Stomach smooth muscle (tissue), 2 donors: ENCODE measurements around the gene PPP2R2C.

Source experiments
- H3K27ac ChIP-seq: one replicate; pipeline ENCODE4 v1.7.0; 2013; ENCODE audit warnings: mild to moderate bottlenecking, low read length, inconsistent platforms
- H3K27me3 ChIP-seq, 2 donors: one replicate each; pipeline ENCODE4 v1.7.0; 2013; ENCODE audit warnings: low read length in 2 of 2; ENCODE audit not compliant: insufficient read depth in 2 of 2, control insufficient read depth in 1 of 2
- H3K36me3 ChIP-seq, 2 donors: one replicate each; pipeline ENCODE4 v1.7.0; 2013; ENCODE audit warnings: low read length in 2 of 2; ENCODE audit not compliant: control insufficient read depth in 2 of 2, insufficient read depth in 2 of 2
- H3K4me1 ChIP-seq: one replicate; pipeline ENCODE4 v1.7.0; 2013; ENCODE audit warnings: low read length; ENCODE audit not compliant: control insufficient read depth, insufficient read depth
- H3K4me3 ChIP-seq, 2 donors: one replicate each; pipeline ENCODE4 v1.7.0; 2013; ENCODE audit warnings: low read length in 2 of 2
- H3K9ac ChIP-seq, 2 donors: one replicate each; pipeline ENCODE4 v1.7.0; 2013; ENCODE audit warnings: low read length in 2 of 2, mild to moderate bottlenecking in 1 of 2
- H3K9me3 ChIP-seq, 2 donors: one replicate each; pipeline ENCODE4 v1.7.0; 2013; ENCODE audit warnings: low read length in 2 of 2; ENCODE audit not compliant: control insufficient read depth in 2 of 2
- donor health status: healthy.
- donor health status: Pancreatic carcinoma.

Gene PPP2R2C

DNA sequence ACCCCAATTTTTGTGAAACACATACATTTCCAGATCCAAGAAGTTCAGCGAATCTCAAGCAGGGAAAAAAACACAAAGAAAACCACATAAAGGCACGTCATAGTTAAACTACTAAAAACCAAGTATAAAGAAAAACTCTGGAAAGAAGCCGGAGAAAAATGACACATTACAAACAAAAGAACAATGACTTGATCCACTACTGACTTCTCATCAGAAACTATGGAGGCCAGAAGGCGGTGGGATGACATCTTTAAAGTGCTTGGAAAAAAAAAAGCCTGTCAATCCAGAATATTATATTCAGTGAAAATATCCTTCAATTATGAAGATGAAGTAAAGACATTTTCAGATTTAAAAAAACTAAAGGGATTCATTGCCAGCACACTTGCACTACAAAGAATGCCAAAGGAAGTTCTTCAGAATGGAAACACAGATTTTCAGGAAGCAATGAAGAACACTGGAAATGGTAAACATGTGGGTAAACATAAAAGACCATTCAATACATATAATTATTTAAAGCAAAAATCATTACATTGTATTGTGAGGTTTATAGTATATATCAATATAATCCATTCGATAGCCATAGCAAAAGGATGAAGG lies 32.6 kb upstream of the PPP2R2C start:
- Histone ChIP-seq H3K27ac (no peak overlapping the region), H3K27me3 (no peaks in the 10 kb centered on the region), H3K36me3 (no peaks in the 10 kb centered on the region), H3K4me3 (no peak overlapping the region), H3K4me1 (no peaks in the 10 kb centered on the region), H3K9ac (no peak overlapping the region), H3K9me3 (peaks cover 8 to 9% of the 10 kb centered on the region in 2 donors)

DNA sequence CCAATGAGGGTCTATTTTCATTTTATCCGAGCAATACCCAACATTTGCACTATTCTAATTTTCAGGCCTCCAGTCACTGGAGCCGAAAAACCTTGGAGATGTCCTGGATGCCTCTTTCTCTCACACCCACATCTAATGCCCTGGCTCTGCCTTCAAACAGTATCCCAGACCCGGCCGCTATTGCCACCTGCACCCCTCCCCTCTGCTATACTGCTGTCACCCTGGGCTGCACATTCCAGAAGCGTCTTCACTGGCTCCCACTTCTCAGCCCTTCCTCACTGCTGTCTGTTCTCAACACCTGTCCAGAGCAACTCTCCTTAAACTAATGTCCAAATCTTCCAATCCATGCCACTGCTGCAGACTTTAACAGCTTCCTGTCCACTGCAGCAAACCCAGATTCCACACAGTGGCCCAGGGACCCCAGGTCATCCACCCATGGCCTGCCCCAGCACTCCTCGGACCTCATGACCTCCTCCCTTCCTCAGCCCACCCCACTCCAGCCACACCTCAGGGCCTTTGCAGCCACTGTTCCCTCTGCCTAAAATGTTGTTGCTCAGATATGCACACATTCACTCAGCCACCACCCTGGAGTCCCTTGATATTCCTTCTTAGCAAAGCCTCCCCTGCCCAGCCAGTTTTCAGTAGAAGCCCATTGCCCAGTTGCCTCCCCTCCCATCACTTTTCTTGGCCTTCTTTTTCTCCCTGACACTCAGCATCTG lies 30.5 kb upstream of the PPP2R2C start:
- H3K4me1 ChIP-seq = no peaks in the 10 kb centered on the region
- no peak overlapping the region for H3K27ac ChIP-seq
- H3K4me3 ChIP-seq = no peak overlapping the region
- no peak overlapping the region for H3K9ac ChIP-seq
- H3K27me3 ChIP-seq = no peaks in the 10 kb centered on the region
- peaks cover 8 to 9% of the 10 kb centered on the region in 2 donors for H3K9me3 ChIP-seq
- no peaks in the 10 kb centered on the region for H3K36me3 ChIP-seq

DNA sequence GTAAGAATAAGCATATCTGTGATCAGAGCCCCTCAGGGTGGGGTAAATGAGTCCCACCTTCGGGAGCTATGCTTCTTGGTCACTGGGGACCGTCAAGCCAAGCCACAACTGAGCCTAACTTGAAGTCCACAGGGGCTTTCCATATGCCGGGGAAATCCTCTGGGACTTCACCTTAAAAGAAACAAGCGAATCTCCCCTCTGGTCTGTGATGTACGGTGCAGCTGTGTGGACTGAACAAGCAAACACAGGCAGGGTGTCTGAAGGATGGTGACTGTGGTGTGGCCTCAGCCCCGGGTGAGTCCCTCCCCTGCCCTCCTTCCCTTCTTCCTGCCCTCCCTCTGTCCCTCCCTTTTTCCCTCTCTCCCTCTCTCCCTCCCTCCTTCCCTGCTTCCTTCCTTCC lies 29.7 kb upstream of the PPP2R2C start:
- H3K27me3 ChIP-seq = no peaks in the 10 kb centered on the region
- H3K27ac ChIP-seq = no peak overlapping the region
- H3K4me1 ChIP-seq = no peaks in the 10 kb centered on the region
- no peaks in the 10 kb centered on the region for H3K36me3 ChIP-seq
- H3K9me3 ChIP-seq = peaks cover 8 to 9% of the 10 kb centered on the region in 2 donors
- no peak overlapping the region for H3K4me3 ChIP-seq
- no peak overlapping the region for H3K9ac ChIP-seq

DNA sequence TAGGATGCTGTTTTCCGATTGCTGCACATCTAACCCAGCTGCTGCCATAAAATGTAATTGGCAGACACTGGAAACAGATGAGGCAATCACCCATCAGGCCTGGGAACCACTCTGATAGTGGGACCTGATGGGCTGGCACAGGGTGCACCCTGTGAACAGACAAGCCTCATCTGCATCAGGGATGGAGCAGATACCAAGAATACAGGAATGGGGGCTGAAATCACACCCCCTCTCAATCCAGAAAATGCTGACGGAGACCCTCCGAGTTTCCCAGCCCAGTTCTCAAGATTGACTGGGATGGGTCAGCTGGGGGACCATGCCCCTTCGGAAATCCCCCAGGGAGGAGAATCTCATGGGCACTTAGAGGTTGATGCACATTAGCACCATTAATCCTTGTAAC lies 28.8 kb upstream of the PPP2R2C start:
- no peak overlapping the region for H3K9ac ChIP-seq
- no peaks in the 10 kb centered on the region for H3K36me3 ChIP-seq
- no peaks in the 10 kb centered on the region for H3K27me3 ChIP-seq
- H3K27ac ChIP-seq = no peak overlapping the region
- no peaks in the 10 kb centered on the region for H3K4me1 ChIP-seq
- H3K9me3 ChIP-seq = peaks cover 4 to 8% of the 10 kb centered on the region in 2 donors
- no peak overlapping the region for H3K4me3 ChIP-seq

DNA sequence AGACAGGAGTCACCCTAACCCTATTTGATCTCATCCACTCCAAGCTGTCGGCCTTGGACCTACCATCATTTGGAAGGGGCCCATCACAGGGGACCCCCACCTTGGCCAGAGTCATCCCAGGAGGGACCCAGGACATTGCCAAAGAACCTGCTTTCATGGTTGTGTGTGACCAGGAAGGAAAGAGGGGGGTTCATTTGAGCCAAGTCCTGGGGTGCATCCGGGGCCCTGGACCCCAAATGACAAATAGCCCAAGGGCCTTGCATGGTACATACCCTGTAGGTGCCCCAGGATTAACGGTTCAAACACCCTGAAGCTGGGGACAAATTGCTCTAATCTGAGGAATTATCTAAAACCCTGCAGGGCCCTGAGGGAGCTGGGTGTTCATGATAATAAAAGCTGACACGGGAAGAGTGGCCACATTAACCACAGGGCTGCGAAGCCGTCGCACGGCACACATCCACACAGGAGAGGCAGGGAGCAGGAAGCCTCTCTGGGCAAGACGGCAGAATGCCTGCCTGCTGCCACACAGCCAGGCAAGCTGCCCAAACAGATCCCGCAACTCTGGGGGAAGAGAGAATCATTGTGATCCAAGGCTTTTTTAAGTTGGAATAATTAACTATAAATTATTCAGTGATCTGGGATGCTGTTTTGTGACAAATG lies 28.2 kb upstream of the PPP2R2C start:
- no peaks in the 10 kb centered on the region for H3K27me3 ChIP-seq
- H3K9ac ChIP-seq = no peak overlapping the region
- H3K27ac ChIP-seq = no peak overlapping the region
- H3K9me3 ChIP-seq = peaks cover 4 to 8% of the 10 kb centered on the region in 2 donors
- no peaks in the 10 kb centered on the region for H3K4me1 ChIP-seq
- no peaks in the 10 kb centered on the region for H3K36me3 ChIP-seq
- H3K4me3 ChIP-seq = no peak overlapping the region

DNA sequence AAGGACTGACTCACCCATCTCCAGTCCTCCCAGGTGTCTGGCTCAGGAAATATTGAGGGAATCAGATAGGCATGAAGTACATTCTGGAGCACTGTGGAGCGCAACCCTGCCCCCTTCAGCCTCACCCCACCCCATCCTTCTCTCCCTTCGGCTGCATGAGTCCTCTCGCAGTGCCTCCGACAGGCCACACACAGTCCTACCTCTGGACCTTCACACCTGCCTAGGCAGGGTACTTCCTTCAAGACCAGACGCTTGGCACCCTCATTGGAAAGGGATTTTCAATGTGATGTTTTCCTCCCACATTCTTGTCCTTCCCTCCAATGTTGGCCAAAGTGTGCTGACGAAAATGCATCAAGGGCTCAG lies 26.8 kb upstream of the PPP2R2C start:
- Histone ChIP-seq H3K36me3 (no peaks in the 10 kb centered on the region), H3K9me3 (peaks cover 0 to 4% of the 10 kb centered on the region in 2 donors), H3K4me1 (peaks cover 3% of the 10 kb centered on the region), H3K9ac (no peak overlapping the region), H3K4me3 (no peak overlapping the region), H3K27me3 (no peaks in the 10 kb centered on the region), H3K27ac (no peak overlapping the region)

DNA sequence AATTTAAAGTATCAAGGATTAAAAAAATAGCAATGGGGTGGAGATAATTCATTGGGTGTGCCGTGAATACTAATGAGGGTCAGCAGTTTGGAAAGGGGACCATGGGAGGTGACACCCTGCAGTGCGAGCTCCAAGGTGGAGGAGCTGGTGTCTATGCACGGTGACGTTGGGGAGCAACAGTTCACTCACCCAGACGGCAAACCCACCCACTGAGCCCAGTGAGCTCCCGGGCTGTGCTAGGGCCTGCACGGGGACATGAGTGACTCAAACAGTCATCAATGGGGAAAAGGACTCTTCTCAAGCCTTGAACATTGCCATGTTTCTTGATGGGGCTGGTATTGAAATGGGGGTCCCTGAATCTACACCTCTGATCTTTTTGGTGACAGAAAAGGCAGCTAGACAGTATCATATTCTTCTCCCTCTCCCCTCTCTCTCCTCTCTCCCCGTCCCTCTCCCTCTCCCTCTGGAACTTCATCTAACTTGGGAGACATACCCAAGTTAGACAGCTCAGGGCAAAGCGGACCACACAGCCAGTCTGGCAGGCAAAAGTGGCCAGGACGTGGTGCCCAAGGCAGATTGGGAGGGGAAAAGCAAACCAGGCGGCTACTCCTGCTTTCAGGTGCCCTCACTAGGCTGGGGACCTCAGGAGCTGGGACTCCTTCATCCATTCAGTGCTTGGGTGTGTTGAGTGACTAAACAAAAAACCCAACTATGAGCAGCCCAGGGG lies 26.3 kb upstream of the PPP2R2C start:
- no peak overlapping the region for H3K4me3 ChIP-seq
- H3K36me3 ChIP-seq = no peaks in the 10 kb centered on the region
- H3K27ac ChIP-seq = no peak overlapping the region
- no peaks in the 10 kb centered on the region for H3K27me3 ChIP-seq
- no peaks in the 10 kb centered on the region for H3K9me3 ChIP-seq
- H3K4me1 ChIP-seq = peaks cover 7% of the 10 kb centered on the region
- H3K9ac ChIP-seq = no peak overlapping the region

DNA sequence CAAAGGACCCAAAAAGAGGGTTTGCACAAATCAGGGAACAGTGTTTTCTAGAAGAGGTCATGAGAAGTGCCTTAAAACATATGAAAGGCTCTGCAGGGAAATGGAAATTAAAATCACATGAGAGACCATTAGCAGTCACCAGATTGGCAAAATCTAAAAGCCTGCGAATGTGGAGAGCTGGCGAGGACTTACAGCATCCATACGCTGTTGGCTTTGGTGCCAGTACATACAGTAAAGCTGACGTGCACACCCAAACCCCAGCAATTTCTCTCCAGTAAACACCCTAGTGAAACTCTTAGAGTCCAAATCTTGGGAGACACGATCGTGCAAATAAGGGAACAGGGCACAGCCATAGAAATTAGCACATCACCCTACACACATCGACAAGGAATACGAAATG lies 25.4 kb upstream of the PPP2R2C start:
- Histone ChIP-seq H3K4me3 (no peak overlapping the region), H3K27ac (no peak overlapping the region), H3K36me3 (no peaks in the 10 kb centered on the region), H3K27me3 (no peaks in the 10 kb centered on the region), H3K9me3 (no peaks in the 10 kb centered on the region), H3K9ac (no peak overlapping the region), H3K4me1 (peaks cover 12% of the 10 kb centered on the region)

DNA sequence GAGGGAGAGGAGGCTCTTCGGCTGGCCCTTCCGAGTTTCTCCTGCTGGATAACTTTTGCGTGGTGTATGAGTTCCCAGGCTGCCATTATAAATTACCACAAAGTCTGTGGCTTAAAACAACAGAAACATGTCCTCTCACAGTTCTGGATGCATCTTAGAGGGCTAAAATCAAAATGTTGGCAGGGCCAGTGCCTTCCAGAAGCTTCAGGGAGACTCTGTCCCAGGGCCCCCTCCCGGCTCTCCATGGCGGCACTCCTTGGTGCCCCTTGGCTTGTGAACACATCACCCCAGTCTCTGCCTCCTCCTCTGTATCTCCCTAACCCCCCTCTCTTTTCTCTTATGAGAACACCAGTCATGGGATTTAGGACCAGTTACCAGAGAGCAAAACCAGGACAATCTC lies 23.3 kb upstream of the PPP2R2C start:
- Histone ChIP-seq H3K4me1 (peaks cover 12% of the 10 kb centered on the region), H3K36me3 (no peaks in the 10 kb centered on the region), H3K27me3 (no peaks in the 10 kb centered on the region), H3K4me3 (no peak overlapping the region), H3K27ac (no peak overlapping the region), H3K9ac (no peak overlapping the region), H3K9me3 (no peaks in the 10 kb centered on the region)

DNA sequence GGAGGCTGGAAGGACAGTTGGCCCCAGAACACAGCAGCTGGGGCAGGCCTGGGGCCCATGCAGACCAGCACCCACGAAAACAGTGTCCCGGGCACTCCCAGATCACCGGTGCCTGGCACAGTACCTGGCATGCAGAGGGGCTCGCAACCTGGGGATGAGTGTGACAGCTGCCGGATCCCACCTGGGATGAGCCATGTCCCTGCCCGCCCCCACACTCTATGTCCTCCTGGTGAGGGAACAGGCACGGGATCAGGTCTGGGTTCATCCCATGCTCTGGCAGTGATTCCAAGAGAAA lies 22.8 kb upstream of the PPP2R2C start:
- Histone ChIP-seq H3K9ac (no peak overlapping the region), H3K4me1 (peaks cover 12% of the 10 kb centered on the region), H3K27me3 (no peaks in the 10 kb centered on the region), H3K36me3 (no peaks in the 10 kb centered on the region), H3K4me3 (no peak overlapping the region), H3K9me3 (no peaks in the 10 kb centered on the region), H3K27ac (no peak overlapping the region)
